Mucosa of descending colon (tissue), 3 donors: ENCODE results near the gene CTBP2. TPM values are rescaled to one million over a fixed set of nuclear protein-coding genes. Genes with fewer than 3 reads are reported as not detected.
"Not testable (repeated sequence)": the region's sequence is repeated elsewhere in the genome, so short reads cannot be mapped to it uniquely, and the experiment has no call there.

Experiments
- ATAC-seq: fragments of 200-7000 bp; cut with Tn5 transposase; one replicate; pipeline ENCODE4 v1.9.1; 2020; ENCODE audit warnings: mild to moderate bottlenecking, moderate library complexity
- DNase-seq, 3 donors: peaks; one replicate each; pipeline ENCODE4 v3.0.0-alpha.2; 2020
- H3K36me3 ChIP-seq: fragments of 200-600 bp; one replicate; pipeline ENCODE4 v1.8.0; 2021; ENCODE audit warnings: low read depth, mild to moderate bottlenecking
- H3K4me1 ChIP-seq: fragments of 200-600 bp; one replicate; pipeline ENCODE4 v1.8.0; 2021; ENCODE audit warnings: low read depth, mild to moderate bottlenecking
- H3K4me3 ChIP-seq: fragments of 200-600 bp; one replicate; pipeline ENCODE4 v1.8.0; 2021; ENCODE audit warnings: mild to moderate bottlenecking
- H3K9me3 ChIP-seq: fragments of 200-600 bp; one replicate; pipeline ENCODE4 v1.8.0; 2021; ENCODE audit warnings: mild to moderate bottlenecking
- CTCF ChIP-seq: fragments of 200-600 bp; IDR thresholded peaks from one replicate; pipeline ENCODE4 v1.8.0; 2022; ENCODE audit warnings: antibody characterized with exemption, mild to moderate bottlenecking
- intact Hi-C, 2 donors: fragments of 100-400 bp; cut with DNase I in 1 of 2; cut with micrococcal nuclease in 1 of 2; formaldehyde crosslinking; loops; one replicate each; pipeline versions ENCODE4 v1.11.0 to v1.11.1; 2022; cut with DNase I, micrococcal nuclease
- total RNA-seq, 3 donors: library from RNA; stranded (reverse); fragmentation: NEBNext Ultra II Directional in 2 of 3; extraction: Animal tissue kit (Norgen Biotek cat#: 25700) in 2 of 3; gene quantifications; one replicate each; pipeline versions ENCODE4 v1.2.1 to v1.2.4, GENCODE V29; 2021 to 2023
- donor health status: DM: no; HTN: no; CAD: no; lungs with moderate emphysema.
- donor health status: DM: no; HTN: no; CAD: no.
- donor health status: DM: no; HTN: yes; CAD: no.

CTBP2 gene
- total RNA-seq, 3 donors from 2014 or later = 109 to 137 (median 121) TPM

- Histone ChIP-seq H3K4me1 (peaks cover 58% of the 10 kb centered on the region), H3K4me3 (no peak overlapping the region), H3K9me3 (no peaks in the 10 kb centered on the region), H3K36me3 (no peaks in the 10 kb centered on the region)
- DNase-seq = no peak
- ATAC-seq = no peak
- TF ChIP-seq CTCF = no peak
- intact Hi-C loops = no loop called here
Observed at GRCh38 chr10:125062227-125062913, 98.0 kb downstream of the CTBP2 start.

GRCh38 chr10:125061557-125062226, 98.7 kb downstream of the CTBP2 start:
- Histone ChIP-seq H3K4me1 (peaks cover 63% of the 10 kb centered on the region), H3K9me3 (no peaks in the 10 kb centered on the region), H3K36me3 (no peaks in the 10 kb centered on the region), H3K4me3 (no peak overlapping the region)
- intact Hi-C loops = no loop called here
- no peak for TF ChIP-seq CTCF
- DNase-seq = no peak
- peak; percentile 24 for ATAC-seq

- Histone ChIP-seq H3K36me3 (no peaks in the 10 kb centered on the region), H3K9me3 (no peaks in the 10 kb centered on the region), H3K4me1 (peaks cover 70% of the 10 kb centered on the region), H3K4me3 (no peak overlapping the region)
- peak; percentile 90 to 93 (median 91) for DNase-seq
- intact Hi-C loops = no loop called here
- peak; percentile 80 for ATAC-seq
- peak; percentile 75 for TF ChIP-seq CTCF
Observed at GRCh38 chr10:125060826-125061556, 99.4 kb downstream of the CTBP2 start.

- DNase-seq = no peak
- no peak overlapping the region for H3K4me3 ChIP-seq
- ATAC-seq = no peak
- TF ChIP-seq CTCF = no peak
- peaks cover 73% of the 10 kb centered on the region for H3K4me1 ChIP-seq
- H3K36me3 ChIP-seq = no peaks in the 10 kb centered on the region
- no peaks in the 10 kb centered on the region for H3K9me3 ChIP-seq
- intact Hi-C loops = no loop called here
Observed at GRCh38 chr10:125060482-125060825, 99.9 kb downstream of the CTBP2 start.

GRCh38 chr10:125060026-125060425, 100.3 kb downstream of the CTBP2 start:
- H3K9me3 ChIP-seq = no peaks in the 10 kb centered on the region
- no peak for DNase-seq
- no peak overlapping the region for H3K4me3 ChIP-seq
- no peaks in the 10 kb centered on the region for H3K36me3 ChIP-seq
- ATAC-seq = no peak
- peaks cover 69% of the 10 kb centered on the region for H3K4me1 ChIP-seq
- intact Hi-C loops = no loop called here
- no peak for TF ChIP-seq CTCF

- ATAC-seq, H3K9me3 ChIP-seq, DNase-seq, H3K36me3 ChIP-seq, H3K4me3 ChIP-seq: not testable (repeated sequence)
- H3K4me1 ChIP-seq = peaks cover 63% of the 10 kb centered on the region
- intact Hi-C loops = loop anchor here in 1 of 2 donors (10.0 kb wide), 1 partner anchor 85 kb away; no protein-coding TSS in a partner anchor
Observed at GRCh38 chr10:125059348-125059747, 101.0 kb downstream of the CTBP2 start.
